ENCODE results near the gene MAGEB10. TPM values are rescaled to one million over a fixed set of nuclear protein-coding genes. Genes with fewer than 3 reads are reported as not detected.
A peak's percentile ranks its signal among the peaks of the same experiment; 100 is the strongest.

Gene MAGEB10
- polyA plus RNA-seq, 4 donors, result not detected

- H3K4me3 ChIP-seq (ENCODE audit: low read depth in 1 of 3, low read length in 3 of 3), result no peak overlapping the region
- no peaks in the 10 kb centered on the region for H3K36me3 ChIP-seq (ENCODE audit: control insufficient read depth in 3 of 3, insufficient read depth in 2 of 3, low read depth in 1 of 3, low read length in 3 of 3)
- no peaks in the 10 kb centered on the region for H3K4me1 ChIP-seq (ENCODE audit: control insufficient read depth in 3 of 3, insufficient read depth in 2 of 3, low read depth in 1 of 3, low read length in 2 of 3)
- no peak overlapping the region for H3K27ac ChIP-seq (ENCODE audit: low read depth in 1 of 3, low read length in 2 of 3)
- H3K9me3 ChIP-seq (ENCODE audit: control insufficient read depth in 2 of 2, insufficient read depth in 1 of 2, low read depth in 1 of 2, low read length in 1 of 2), result no peaks in the 10 kb centered on the region
- no peak for DNase-seq
- FAIRE-seq, result no peak
- no peaks in the 10 kb centered on the region for H3K27me3 ChIP-seq (ENCODE audit: control insufficient read depth in 3 of 3, insufficient read depth in 3 of 3, low read length in 3 of 3)
Measured at GRCh38 chrX:27815209-27815608, 7.4 kb downstream of the MAGEB10 start.

DNA sequence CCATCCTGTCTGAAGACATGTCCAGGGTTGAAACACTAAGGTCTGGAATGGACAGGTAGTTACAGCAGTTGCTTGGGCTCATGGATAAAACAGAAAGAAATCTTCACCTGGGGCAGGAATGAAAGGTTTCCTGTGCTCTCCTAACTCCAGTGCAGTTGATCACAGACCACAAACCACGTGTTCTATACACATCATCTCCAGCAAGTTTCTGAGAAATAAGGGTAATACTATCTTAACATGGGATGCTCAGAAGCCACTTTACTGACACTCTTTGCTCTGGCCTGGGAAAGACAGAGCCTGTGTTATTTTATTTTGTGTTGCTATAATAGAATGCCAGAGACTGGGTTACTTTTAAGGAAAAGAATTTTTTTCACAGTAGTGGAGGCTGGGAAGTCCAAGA, 16.0 kb downstream of the MAGEB10 start:
- FAIRE-seq, result no peak
- 17 to 65% (median 53%) methylated on average over 1 of the region's 1 CpG for whole genome bisulfite sequencing, 3 donors
- Histone ChIP-seq H3K36me3 (ENCODE audit: control insufficient read depth in 3 of 3, insufficient read depth in 2 of 3, low read depth in 1 of 3, low read length in 3 of 3) (no peaks in the 10 kb centered on the region), H3K4me1 (ENCODE audit: control insufficient read depth in 3 of 3, insufficient read depth in 2 of 3, low read depth in 1 of 3, low read length in 2 of 3) (no peaks in the 10 kb centered on the region), H3K9me3 (ENCODE audit: control insufficient read depth in 2 of 2, insufficient read depth in 1 of 2, low read depth in 1 of 2, low read length in 1 of 2) (no peaks in the 10 kb centered on the region), H3K27ac (ENCODE audit: low read depth in 1 of 3, low read length in 2 of 3) (no peak overlapping the region), H3K27me3 (ENCODE audit: control insufficient read depth in 3 of 3, insufficient read depth in 3 of 3, low read length in 3 of 3) (no peaks in the 10 kb centered on the region), H3K4me3 (ENCODE audit: low read depth in 1 of 3, low read length in 3 of 3) (no peak overlapping the region)
- no peak for DNase-seq

GRCh38 chrX:27838185-27838584, 30.4 kb downstream of the MAGEB10 start:
- Histone ChIP-seq H3K4me1 (ENCODE audit: control insufficient read depth in 3 of 3, insufficient read depth in 2 of 3, low read depth in 1 of 3, low read length in 2 of 3) (no peaks in the 10 kb centered on the region), H3K27ac (ENCODE audit: low read depth in 1 of 3, low read length in 2 of 3) (no peak overlapping the region), H3K27me3 (ENCODE audit: control insufficient read depth in 3 of 3, insufficient read depth in 3 of 3, low read length in 3 of 3) (no peaks in the 10 kb centered on the region), H3K9me3 (ENCODE audit: control insufficient read depth in 2 of 2, insufficient read depth in 1 of 2, low read depth in 1 of 2, low read length in 1 of 2) (no peaks in the 10 kb centered on the region), H3K4me3 (ENCODE audit: low read depth in 1 of 3, low read length in 3 of 3) (no peak overlapping the region), H3K36me3 (ENCODE audit: control insufficient read depth in 3 of 3, insufficient read depth in 2 of 3, low read depth in 1 of 3, low read length in 3 of 3) (no peaks in the 10 kb centered on the region)
- WGBS, 3 donors, result 76 to 88% (median 82%) methylated on average over 3 of the region's 3 CpGs
- DNase-seq, result no peak
- no peak for FAIRE-seq

- Histone ChIP-seq H3K9me3 (ENCODE audit: control insufficient read depth in 2 of 2, insufficient read depth in 1 of 2, low read depth in 1 of 2, low read length in 1 of 2) (no peaks in the 10 kb centered on the region), H3K36me3 (ENCODE audit: control insufficient read depth in 3 of 3, insufficient read depth in 2 of 3, low read depth in 1 of 3, low read length in 3 of 3) (no peaks in the 10 kb centered on the region), H3K27ac (ENCODE audit: low read depth in 1 of 3, low read length in 2 of 3) (no peak overlapping the region), H3K27me3 (ENCODE audit: control insufficient read depth in 3 of 3, insufficient read depth in 3 of 3, low read length in 3 of 3) (no peaks in the 10 kb centered on the region), H3K4me3 (ENCODE audit: low read depth in 1 of 3, low read length in 3 of 3) (no peak overlapping the region), H3K4me1 (ENCODE audit: control insufficient read depth in 3 of 3, insufficient read depth in 2 of 3, low read depth in 1 of 3, low read length in 2 of 3) (no peaks in the 10 kb centered on the region)
- FAIRE-seq (no peak), DNase-seq (peak in 1 of 2 donors; percentile 3)
- WGBS, 3 donors, result 53 to 78% (median 56%) methylated on average over 3 of the region's 3 CpGs
Measured at GRCh38 chrX:27840881-27841280, 33.1 kb downstream of the MAGEB10 start.

GRCh38 chrX:27842859-27843258, 35.1 kb downstream of the MAGEB10 start:
- H3K27me3 ChIP-seq (ENCODE audit: control insufficient read depth in 3 of 3, insufficient read depth in 3 of 3, low read length in 3 of 3), result no peaks in the 10 kb centered on the region
- no peak overlapping the region for H3K4me3 ChIP-seq (ENCODE audit: low read depth in 1 of 3, low read length in 3 of 3)
- no peak for DNase-seq
- no peaks in the 10 kb centered on the region for H3K9me3 ChIP-seq (ENCODE audit: control insufficient read depth in 2 of 2, insufficient read depth in 1 of 2, low read depth in 1 of 2, low read length in 1 of 2)
- FAIRE-seq, result no peak
- no peaks in the 10 kb centered on the region for H3K4me1 ChIP-seq (ENCODE audit: control insufficient read depth in 3 of 3, insufficient read depth in 2 of 3, low read depth in 1 of 3, low read length in 2 of 3)
- 51 to 78% (median 78%) methylated on average over 4 of the region's 4 CpGs for WGBS, 3 donors
- H3K36me3 ChIP-seq (ENCODE audit: control insufficient read depth in 3 of 3, insufficient read depth in 2 of 3, low read depth in 1 of 3, low read length in 3 of 3), result no peaks in the 10 kb centered on the region
- no peak overlapping the region for H3K27ac ChIP-seq (ENCODE audit: low read depth in 1 of 3, low read length in 2 of 3)

DNA sequence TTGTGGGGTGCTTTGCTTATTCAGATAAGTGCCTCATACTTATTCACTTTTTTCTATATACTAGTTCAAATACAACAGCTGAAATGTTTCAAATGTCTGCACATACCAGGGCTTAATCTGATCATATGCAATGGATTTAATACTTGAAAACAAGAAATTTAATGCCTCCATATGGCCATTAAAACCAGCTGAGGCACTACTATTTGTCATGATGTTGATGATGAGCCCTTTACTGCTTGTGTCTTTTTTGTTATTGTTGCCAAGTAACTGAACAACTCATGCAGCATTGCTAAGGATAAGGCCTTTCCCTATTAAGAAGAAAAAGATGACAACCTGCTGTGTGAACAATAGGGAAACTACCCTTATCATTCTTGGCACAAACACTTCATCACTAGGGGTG, 52.5 kb downstream of the MAGEB10 start:
- H3K9me3 ChIP-seq (ENCODE audit: control insufficient read depth in 2 of 2, insufficient read depth in 1 of 2, low read depth in 1 of 2, low read length in 1 of 2), result no peaks in the 10 kb centered on the region
- FAIRE-seq, result no peak
- H3K4me1 ChIP-seq (ENCODE audit: control insufficient read depth in 3 of 3, insufficient read depth in 2 of 3, low read depth in 1 of 3, low read length in 2 of 3), result no peaks in the 10 kb centered on the region
- H3K36me3 ChIP-seq (ENCODE audit: control insufficient read depth in 3 of 3, insufficient read depth in 2 of 3, low read depth in 1 of 3, low read length in 3 of 3), result no peaks in the 10 kb centered on the region
- no peak overlapping the region for H3K4me3 ChIP-seq (ENCODE audit: low read depth in 1 of 3, low read length in 3 of 3)
- H3K27me3 ChIP-seq (ENCODE audit: control insufficient read depth in 3 of 3, insufficient read depth in 3 of 3, low read length in 3 of 3), result no peaks in the 10 kb centered on the region
- H3K27ac ChIP-seq (ENCODE audit: low read depth in 1 of 3, low read length in 2 of 3), result no peak overlapping the region
- DNase-seq, result no peak

DNA sequence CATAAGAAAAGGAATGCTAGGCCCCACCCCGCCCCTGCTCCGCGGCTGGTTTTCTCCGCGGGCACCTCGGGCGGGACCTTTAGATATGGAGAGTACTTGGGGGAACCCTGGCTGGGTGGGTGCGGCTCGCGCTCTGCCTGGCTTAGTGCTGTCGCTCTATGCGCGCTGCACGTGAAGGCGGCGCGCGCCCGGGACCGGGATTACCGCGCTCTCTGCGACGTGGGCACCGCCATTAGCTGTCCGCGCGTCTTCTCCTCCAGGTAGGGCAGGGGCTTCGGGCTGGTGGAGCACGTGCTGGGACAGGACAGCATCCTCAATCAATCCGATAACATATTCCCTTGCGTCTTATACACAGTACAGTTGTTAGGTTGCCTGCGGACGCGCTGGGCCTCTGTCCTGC, 56.0 kb downstream of the MAGEB10 start:
- whole genome bisulfite sequencing, 3 donors, result 32 to 53% (median 45%) methylated on average over 33 to 35 of the region's 35 CpGs
- no peaks in the 10 kb centered on the region for H3K27me3 ChIP-seq (ENCODE audit: control insufficient read depth in 3 of 3, insufficient read depth in 3 of 3, low read length in 3 of 3)
- H3K9me3 ChIP-seq (ENCODE audit: control insufficient read depth in 2 of 2, insufficient read depth in 1 of 2, low read depth in 1 of 2, low read length in 1 of 2), result no peaks in the 10 kb centered on the region
- no peaks in the 10 kb centered on the region for H3K36me3 ChIP-seq (ENCODE audit: control insufficient read depth in 3 of 3, insufficient read depth in 2 of 3, low read depth in 1 of 3, low read length in 3 of 3)
- peak in 1 of 2 donors; percentile 14 for DNase-seq
- no peaks in the 10 kb centered on the region for H3K4me1 ChIP-seq (ENCODE audit: control insufficient read depth in 3 of 3, insufficient read depth in 2 of 3, low read depth in 1 of 3, low read length in 2 of 3)
- H3K4me3 ChIP-seq (ENCODE audit: low read depth in 1 of 3, low read length in 3 of 3), result no peak overlapping the region
- no peak for FAIRE-seq
- H3K27ac ChIP-seq (ENCODE audit: low read depth in 1 of 3, low read length in 2 of 3), result no peak overlapping the region

Other genes with a start within 250 kb of the MAGEB10 start
- gene DCAF8L2, start 217.6 kb upstream of the MAGEB10 start, polyA plus RNA-seq, result not detected
- under 1 TPM in 1 of 4 donors, not detected in 3; 0.01 TPM for gene DCAF8L1, start 173.5 kb downstream of the MAGEB10 start, polyA plus RNA-seq